ENCODE measurements around the gene CDKN3.
"Not testable (repeated sequence)": the region's sequence is repeated elsewhere in the genome, so short reads cannot be mapped to it uniquely, and the experiment has no call there.

The CDKN3 gene

DNA sequence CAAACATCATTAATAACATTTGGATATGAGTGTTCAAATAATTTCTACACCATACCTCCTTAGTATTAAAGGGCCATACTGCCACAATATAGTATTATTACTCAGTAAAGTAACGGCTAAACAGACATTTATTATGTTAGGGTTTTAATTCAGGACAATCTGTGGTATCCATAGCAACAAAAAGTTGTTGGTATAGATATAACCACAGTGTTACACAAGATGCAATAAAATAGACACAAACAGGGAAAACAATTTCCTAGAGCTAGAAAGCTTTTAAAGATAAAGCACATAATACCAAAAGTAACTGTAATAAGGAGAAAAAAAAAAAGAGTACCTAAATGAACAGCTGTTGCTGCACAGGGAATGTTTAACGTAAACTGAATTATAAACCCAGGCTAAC lies 28.3 kb downstream of the CDKN3 start:
- DNase-seq = no peak

DNA sequence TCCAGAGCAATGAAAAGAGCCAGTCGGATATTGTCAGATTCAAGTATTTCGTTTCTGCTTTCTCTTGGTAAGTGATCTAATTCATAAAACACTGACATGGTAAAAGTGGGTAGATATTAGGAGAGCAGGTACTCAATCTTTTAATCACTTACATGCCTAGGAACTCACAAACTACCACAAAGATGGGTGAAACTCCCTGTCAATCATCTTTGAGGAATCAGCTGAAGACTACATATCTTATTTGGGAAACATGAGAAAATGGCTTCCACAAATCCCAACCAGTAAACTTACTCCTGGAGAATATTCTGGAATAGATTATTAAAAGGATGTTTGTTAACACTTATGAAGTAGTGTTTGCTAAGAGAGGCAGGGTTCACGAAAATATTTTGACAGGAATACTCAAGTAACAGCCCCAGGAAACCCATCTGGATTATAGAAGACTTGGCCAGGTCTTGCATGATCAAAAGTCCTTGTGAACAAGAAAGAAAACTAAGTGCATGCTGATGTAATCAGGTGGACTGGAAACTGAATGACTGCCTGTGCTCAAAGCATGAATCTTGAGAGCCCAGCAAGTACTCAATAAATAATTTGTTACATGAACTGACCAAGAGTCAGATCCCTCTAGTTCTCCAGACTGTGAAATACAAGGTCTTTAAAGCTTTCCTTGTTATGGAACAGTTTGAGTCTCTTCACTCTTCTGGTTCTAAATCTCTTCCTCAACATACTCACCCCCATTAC lies 28.9 kb downstream of the CDKN3 start:
- no peak for DNase-seq

- no peak for DNase-seq
These were observed 31.1 kb downstream of the CDKN3 start for GRCh38 chr14:54427871-54428270.

GRCh38 chr14:54428527-54428926 lies 31.7 kb downstream of the CDKN3 start:
- DNase-seq = no peak

DNA sequence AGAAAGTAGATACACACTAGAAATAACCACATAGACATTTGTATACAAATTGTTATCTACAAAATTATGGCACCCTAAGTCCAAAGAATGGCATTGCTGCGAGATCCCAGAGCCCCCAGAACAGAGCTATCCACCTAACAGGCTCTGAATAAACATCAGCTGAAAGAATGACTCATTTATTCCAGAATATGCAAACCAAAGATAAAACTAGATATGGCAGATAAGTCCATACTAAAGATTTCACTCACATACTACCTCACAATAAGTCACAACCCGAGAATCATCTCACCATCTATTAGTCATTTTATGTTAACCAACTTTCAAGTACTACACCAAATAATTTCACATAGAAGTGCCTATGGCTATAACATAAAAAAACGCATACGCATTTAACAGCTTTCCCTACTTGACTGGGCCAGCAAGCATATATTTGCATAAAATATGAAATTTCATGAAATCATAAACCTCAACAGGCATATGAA lies 38.7 kb downstream of the CDKN3 start:
- peak; percentile 11 for DNase-seq

- not testable (repeated sequence) for DNase-seq
These were observed 41.1 kb downstream of the CDKN3 start for GRCh38 chr14:54437954-54438353.

GRCh38 chr14:54438703-54439102 lies 41.9 kb downstream of the CDKN3 start:
- no peak for DNase-seq

- DNase-seq = no peak
These were observed 43.2 kb downstream of the CDKN3 start for GRCh38 chr14:54440037-54440436.

- DNase-seq = no peak
These were observed 43.7 kb downstream of the CDKN3 start for GRCh38 chr14:54440476-54440872.

- DNase-seq = peak; percentile 93
These were observed 44.4 kb downstream of the CDKN3 start, which contains the start of gene CNIH1 for GRCh38 chr14:54440873-54441868. Gene CNIH1, minus strand, starts transcription at chr14:54441374. Its CDS starts 47 bp downstream, at chr14:54441327.

- not testable (repeated sequence) for DNase-seq
These were observed 46.2 kb downstream of the CDKN3 start for GRCh38 chr14:54442961-54443360.

GRCh38 chr14:54443981-54444380 lies 47.2 kb downstream of the CDKN3 start:
- DNase-seq = no peak

DNA sequence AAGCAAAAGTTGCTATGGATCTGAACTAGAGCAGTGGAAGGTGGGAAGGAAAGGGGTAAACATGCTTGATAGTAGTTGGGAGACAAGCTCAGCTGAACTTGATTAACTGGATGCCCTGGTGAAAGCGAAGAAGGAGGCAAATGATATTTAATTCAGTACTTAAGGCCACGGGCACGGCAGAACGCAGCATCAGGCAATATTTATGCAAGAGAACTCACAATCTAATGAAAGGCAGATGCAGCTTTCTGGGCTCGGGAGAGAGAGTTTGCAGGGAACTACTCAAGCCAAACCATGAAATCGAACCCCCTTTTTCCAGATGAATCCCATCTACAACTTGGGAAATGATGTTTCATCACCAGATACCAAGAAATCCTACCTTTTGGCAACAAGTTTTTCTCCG lies 47.9 kb downstream of the CDKN3 start:
- DNase-seq = no peak

GRCh38 chr14:54446161-54446693 lies 49.4 kb downstream of the CDKN3 start:
- no peak for DNase-seq

GRCh38 chr14:54447231-54447692 lies 50.5 kb downstream of the CDKN3 start:
- no peak for DNase-seq

GRCh38 chr14:54450535-54450934 lies 53.7 kb downstream of the CDKN3 start:
- no peak for DNase-seq

- no peak for DNase-seq
These were observed 54.4 kb downstream of the CDKN3 start for GRCh38 chr14:54451121-54451601.

DNA sequence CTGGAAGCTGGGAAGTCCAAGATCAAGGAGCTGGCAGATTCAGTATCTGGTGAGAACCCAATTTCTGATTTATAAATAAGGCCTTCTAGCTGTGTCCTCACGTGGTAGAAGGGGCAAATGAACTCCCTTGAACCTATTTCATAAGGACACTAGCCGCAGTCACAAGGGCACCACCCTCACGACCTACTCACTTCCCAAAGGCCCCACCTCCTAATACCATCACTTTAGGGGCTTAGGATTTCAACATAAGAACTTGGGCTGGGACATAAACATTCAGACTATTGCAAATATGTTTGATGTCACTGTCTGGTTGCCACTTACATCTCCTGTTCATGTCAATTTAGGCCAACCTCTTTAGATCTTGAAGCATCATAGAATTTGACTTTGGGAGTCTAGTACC lies 55.2 kb downstream of the CDKN3 start:
- no peak for DNase-seq

- DNase-seq = no peak
These were observed 56.4 kb downstream of the CDKN3 start for GRCh38 chr14:54453252-54453651.

DNA sequence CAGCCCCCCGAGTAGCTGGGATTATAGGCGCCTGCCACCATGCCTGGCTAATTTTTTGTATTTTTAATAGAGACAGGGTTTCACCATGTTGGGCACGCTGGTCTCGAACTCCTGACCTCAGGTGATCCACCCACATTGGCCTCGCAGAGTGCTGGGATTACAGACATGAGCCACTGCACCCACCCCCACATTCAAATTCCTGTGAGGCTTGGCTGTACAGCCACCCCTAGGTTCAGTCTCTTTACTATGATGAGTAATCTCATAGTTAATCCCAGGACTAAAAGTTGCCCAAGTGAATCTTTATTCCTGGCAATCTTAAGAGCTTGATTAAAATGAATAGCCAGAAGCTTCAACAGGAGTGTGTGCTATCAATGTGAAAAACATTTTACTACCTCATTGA lies 57.2 kb downstream of the CDKN3 start:
- DNase-seq = not testable (repeated sequence)

DNA sequence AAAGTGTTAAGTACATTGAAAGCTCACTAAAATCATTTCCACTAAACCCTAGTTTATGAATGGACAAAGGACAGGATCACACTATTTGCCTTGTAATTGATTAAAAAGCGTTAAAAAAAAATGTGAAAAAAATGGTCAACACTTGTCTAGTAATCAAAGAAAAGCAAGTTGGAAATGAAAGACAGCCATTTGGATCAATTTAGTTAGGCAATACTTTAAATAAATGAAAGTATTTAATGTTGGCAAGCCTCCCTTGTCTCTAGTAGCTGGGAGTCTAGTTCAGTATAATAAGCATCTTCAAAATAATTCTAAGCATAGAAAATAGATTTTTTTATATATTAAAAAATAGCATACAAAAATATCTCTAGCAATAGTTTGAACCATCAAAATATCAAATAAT lies 58.6 kb downstream of the CDKN3 start:
- no peak for DNase-seq

DNA sequence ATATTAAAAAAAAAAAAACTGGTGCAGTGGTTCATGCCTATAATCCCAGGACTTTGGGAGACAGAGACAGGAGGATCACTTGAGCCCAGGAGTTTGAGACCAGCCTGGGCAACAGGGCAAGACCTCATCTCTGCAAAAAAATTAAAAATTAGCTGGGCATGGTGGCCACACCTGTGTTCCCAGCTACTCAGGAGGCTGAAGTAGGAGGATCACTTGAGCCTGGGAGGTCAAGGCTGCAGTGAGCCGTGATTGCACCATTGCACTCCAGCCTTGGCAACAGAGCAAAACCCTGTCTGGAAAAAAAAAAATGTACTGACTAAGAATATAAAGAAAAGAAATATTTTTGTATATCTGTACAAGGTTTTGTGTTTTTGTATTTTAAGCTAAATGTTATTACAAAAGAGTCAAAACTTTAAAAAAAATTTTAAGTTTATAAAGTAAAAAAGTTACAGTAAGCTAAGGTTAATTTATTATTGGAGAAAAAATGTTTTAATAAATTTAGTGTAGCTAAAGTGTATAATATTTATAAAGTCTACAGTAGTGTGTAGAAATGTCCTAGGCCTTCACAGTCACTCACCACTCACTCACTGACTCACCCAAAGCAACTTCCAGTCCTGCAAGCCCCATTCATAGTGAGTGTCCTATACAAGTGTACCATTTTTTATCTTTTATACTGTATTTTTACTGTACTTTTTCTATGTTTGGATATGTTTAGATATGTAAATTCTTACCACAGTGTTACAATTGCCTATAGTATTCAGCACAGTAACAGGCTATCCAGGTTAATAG lies 60.2 kb downstream of the CDKN3 start:
- not testable (repeated sequence) for DNase-seq

All from CD4-positive, alpha-beta T cell treated with Interleukin-12 subunit alpha and Interleukin-12 subunit beta, for 1 hour (primary cell).